Measurements from ENCODE around the gene TMEM222.

- TF ChIP-seq POLR2A (IDR thresholded peaks at IDR 0.05) (no peak), CTCF (IDR thresholded peaks at IDR 0.05) (no peak)
Observed at GRCh38 chr1:27301582-27302199, 20.3 kb upstream of the TMEM222 start.
